Thoracic aorta (tissue), 2 donors: ENCODE measurements around the gene MXD4. TPM values are rescaled to one million over a fixed set of nuclear protein-coding genes. Genes with fewer than 3 reads are reported as not detected.

Experiments
- ATAC-seq: fragments of 150-250 bp; one replicate; pipeline ENCODE4 v1.8.0; 2017; ENCODE audit warnings: low read depth; ENCODE audit not compliant: insufficient number of reproducible peaks, low FRiP score
- DNase-seq: peaks from one replicate; pipeline ENCODE4 v3.0.0-alpha.2; 2020; ENCODE audit warnings: low spot score
- H3K27ac ChIP-seq, 2 donors: fragments of 200-600 bp; sonication (generic); 1 replicate in 1 of 2; 2 replicates in 1 of 2; pipeline ENCODE4 v1.5.1; 2016; ENCODE audit warnings: mild to moderate bottlenecking in 2 of 2, moderate library complexity in 2 of 2
- H3K27me3 ChIP-seq: fragments of 200-600 bp; sonication (generic); replicated peaks from 2 replicates; pipeline ENCODE4 v1.6.0; 2016; ENCODE audit warnings: mild to moderate bottlenecking; ENCODE audit not compliant: insufficient read depth
- H3K36me3 ChIP-seq: fragments of 200-600 bp; sonication (generic); one replicate; pipeline ENCODE4 v1.5.1; 2016
- H3K4me1 ChIP-seq, 2 donors: fragments of 200-600 bp; sonication (generic); 1 replicate in 1 of 2; 2 replicates in 1 of 2; pipeline versions ENCODE4 v1.5.1 to v1.6.0; 2016; ENCODE audit warnings: low read depth in 2 of 2, mild to moderate bottlenecking in 1 of 2; ENCODE audit not compliant: control insufficient read depth in 1 of 2
- H3K4me3 ChIP-seq: fragments of 200-600 bp; sonication (generic); 2 replicates; pipeline ENCODE4 v1.5.1; 2016; ENCODE audit warnings: mild to moderate bottlenecking
- H3K9me3 ChIP-seq: fragments of 200-600 bp; sonication (generic); 2 replicates; pipeline ENCODE4 v1.5.1; 2016
- CTCF ChIP-seq: fragments of 200-600 bp; sonication (generic); IDR thresholded peaks from one replicate; pipeline ENCODE4 v1.5.1; 2019; ENCODE audit warnings: antibody characterized with exemption
- total RNA-seq, 2 donors: library from RNA; depleted of rRNA; stranded (reverse); fragments of >200 nt; gene quantifications; one replicate each; pipeline versions ENCODE4 v1.1.0 to v1.2.3, GENCODE V29; 2016

The MXD4 gene
- total RNA-seq, 2 donors from 2014 or later: 93.1 to 105 TPM

- no peak for TF ChIP-seq CTCF
- DNase-seq (no peak), ATAC-seq (no peak)
- no peak overlapping the region for H3K4me3 ChIP-seq
- H3K36me3 ChIP-seq: no peaks in the 10 kb centered on the region
- peaks cover 0 to 15% of the 10 kb centered on the region in 2 donors for H3K4me1 ChIP-seq
- no peaks in the 10 kb centered on the region for H3K27me3 ChIP-seq
- H3K9me3 ChIP-seq: no peaks in the 10 kb centered on the region
- H3K27ac ChIP-seq: no peak overlapping the region
These were observed 7.8 kb upstream of the MXD4 start for GRCh38 chr4:2269618-2270163.

- no peak overlapping the region for H3K4me3 ChIP-seq
- no peak overlapping the region for H3K27ac ChIP-seq
- no peaks in the 10 kb centered on the region for H3K27me3 ChIP-seq
- no peak for TF ChIP-seq CTCF
- no peaks in the 10 kb centered on the region for H3K36me3 ChIP-seq
- peaks cover 0 to 15% of the 10 kb centered on the region in 2 donors for H3K4me1 ChIP-seq
- no peak for ATAC-seq
- no peak for DNase-seq
- H3K9me3 ChIP-seq: no peaks in the 10 kb centered on the region
These were observed 7.3 kb upstream of the MXD4 start for GRCh38 chr4:2269206-2269531.

DNA sequence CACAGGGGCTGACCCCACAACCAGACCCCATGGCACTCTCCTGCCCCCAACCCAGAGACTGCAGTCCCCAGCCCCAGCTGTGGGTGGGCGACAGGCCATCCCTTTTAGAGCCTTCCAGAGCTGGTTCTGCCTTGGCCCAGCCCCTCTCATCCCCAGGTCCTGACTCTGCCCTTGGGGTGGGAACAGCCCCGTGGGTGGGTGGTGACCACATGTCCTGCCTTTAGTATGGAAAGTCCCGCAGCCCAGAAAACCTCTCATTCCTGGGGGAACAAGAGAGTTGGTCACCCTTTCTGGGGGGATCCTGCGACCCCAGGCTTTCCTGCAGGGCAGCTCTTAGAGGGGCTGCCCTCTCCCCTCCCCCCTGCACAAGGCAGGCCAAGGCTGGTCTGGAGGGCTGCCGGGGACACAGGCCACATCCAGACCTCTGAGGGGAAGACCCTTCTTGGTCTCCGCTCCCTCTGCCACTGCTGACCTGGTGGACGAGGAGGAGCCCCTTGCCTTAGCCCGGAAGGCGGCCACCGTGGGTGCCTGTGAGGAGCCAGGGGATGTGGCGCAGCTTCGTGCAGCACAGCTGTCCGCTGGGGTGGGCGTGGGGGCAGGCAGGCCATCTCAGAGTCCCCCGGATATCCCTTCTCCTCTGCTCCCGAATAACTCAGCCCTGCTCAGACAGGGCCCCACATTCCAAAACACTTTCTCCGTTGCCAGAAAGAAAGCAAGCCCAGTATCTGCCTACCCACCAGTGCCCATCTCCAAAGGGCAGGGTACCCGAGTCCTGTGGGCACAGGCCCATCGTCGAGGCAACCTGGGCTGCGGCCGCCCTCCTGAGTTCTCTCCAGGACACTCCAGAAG, 6.7 kb upstream of the MXD4 start:
- H3K4me3 ChIP-seq: no peak overlapping the region
- no peaks in the 10 kb centered on the region for H3K27me3 ChIP-seq
- peaks cover 0 to 15% of the 10 kb centered on the region in 2 donors for H3K4me1 ChIP-seq
- ATAC-seq (no peak), DNase-seq (no peak)
- no peaks in the 10 kb centered on the region for H3K36me3 ChIP-seq
- TF ChIP-seq CTCF: no peak
- H3K27ac ChIP-seq: no peak overlapping the region
- no peaks in the 10 kb centered on the region for H3K9me3 ChIP-seq

DNA sequence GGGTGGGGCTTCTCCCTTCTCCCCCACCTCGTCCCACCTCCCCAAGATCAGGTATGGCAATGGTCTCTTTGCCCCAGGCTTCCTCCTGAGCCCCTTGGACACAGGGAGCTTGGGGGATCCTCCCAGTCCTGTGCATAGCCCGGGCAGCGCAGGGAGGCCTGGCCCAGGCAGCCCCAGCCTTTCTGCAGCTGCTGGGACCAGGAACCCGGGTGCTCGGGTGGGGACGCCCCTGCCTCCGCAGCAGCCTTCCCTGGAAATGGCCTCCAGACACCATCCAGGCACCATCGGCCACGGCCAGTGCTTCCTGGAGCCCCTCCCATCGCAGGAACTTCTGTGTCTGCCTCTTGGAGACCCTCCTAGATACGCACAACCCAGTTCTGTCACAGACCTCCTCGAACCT, 5.9 kb upstream of the MXD4 start:
- Histone ChIP-seq H3K36me3 (no peaks in the 10 kb centered on the region), H3K4me1 (peaks cover 0 to 22% of the 10 kb centered on the region in 2 donors), H3K9me3 (no peaks in the 10 kb centered on the region), H3K27me3 (no peaks in the 10 kb centered on the region), H3K27ac (no peak overlapping the region), H3K4me3 (no peak overlapping the region)
- DNase-seq (no peak), ATAC-seq (no peak)
- no peak for TF ChIP-seq CTCF

- Histone ChIP-seq H3K4me1 (peaks cover 0 to 24% of the 10 kb centered on the region in 2 donors), H3K27me3 (no peaks in the 10 kb centered on the region), H3K4me3 (no peak overlapping the region), H3K9me3 (no peaks in the 10 kb centered on the region), H3K36me3 (no peaks in the 10 kb centered on the region), H3K27ac (no peak overlapping the region)
- no peak for ATAC-seq
- TF ChIP-seq CTCF: no peak
- DNase-seq: no peak
These were observed 5.5 kb upstream of the MXD4 start for GRCh38 chr4:2267320-2267811.
